MM.1S (cell line): ENCODE data around the gene SOST.

Experiments
- EZH2 ChIP-seq: fragments of 300-600 bp; sonication (generic); optimal IDR thresholded peaks from 2 replicates; pipeline ENCODE3; 2017; ENCODE audit warnings: low read depth, mild to moderate bottlenecking, antibody characterized with exemption, low read length, mixed read lengths
- TF ChIP-seq, protein P1 (sequence below): fragments of 300-600 bp; sonication (generic); IDR thresholded peaks from 2 replicates; pipeline ENCODE4 v1.5.1; 2016; ENCODE audit warnings: antibody characterized with exemption, low read length, mixed read lengths

DNA sequence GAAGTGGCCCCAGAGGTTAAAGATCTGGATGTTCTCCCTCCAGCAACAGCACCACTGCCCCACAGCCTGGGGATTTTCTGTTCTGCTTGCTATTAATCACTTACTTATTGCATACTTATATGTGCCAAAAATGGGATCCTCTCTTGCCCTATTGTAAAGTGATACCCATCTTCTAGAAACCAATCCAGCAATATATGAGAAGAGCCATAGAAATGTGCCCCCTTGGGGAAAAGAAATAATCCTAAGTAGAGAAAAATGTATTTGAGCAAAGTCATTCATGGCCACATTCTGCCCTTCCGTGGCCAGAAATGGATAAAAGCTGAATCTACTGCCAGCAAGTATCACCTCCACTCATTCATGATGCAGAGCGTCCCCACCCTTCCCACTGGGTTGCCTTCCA lies 20.9 kb downstream of the SOST start:
- TF ChIP-seq, protein P1, sequence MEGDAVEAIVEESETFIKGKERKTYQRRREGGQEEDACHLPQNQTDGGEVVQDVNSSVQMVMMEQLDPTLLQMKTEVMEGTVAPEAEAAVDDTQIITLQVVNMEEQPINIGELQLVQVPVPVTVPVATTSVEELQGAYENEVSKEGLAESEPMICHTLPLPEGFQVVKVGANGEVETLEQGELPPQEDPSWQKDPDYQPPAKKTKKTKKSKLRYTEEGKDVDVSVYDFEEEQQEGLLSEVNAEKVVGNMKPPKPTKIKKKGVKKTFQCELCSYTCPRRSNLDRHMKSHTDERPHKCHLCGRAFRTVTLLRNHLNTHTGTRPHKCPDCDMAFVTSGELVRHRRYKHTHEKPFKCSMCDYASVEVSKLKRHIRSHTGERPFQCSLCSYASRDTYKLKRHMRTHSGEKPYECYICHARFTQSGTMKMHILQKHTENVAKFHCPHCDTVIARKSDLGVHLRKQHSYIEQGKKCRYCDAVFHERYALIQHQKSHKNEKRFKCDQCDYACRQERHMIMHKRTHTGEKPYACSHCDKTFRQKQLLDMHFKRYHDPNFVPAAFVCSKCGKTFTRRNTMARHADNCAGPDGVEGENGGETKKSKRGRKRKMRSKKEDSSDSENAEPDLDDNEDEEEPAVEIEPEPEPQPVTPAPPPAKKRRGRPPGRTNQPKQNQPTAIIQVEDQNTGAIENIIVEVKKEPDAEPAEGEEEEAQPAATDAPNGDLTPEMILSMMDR: no peak
- TF ChIP-seq EZH2: no peak
